GM18868 (cell line): ENCODE measurements around the gene CPE.

ENCODE experiments used
- ATAC-seq: cut with Tn5 transposase; IDR thresholded peaks from one replicate; pipeline ENCODE4 v1.9.1; 2021; ENCODE audit warnings: mild to moderate bottlenecking, moderate library complexity; ENCODE audit not compliant: unreplicated experiment

The CPE gene

DNA sequence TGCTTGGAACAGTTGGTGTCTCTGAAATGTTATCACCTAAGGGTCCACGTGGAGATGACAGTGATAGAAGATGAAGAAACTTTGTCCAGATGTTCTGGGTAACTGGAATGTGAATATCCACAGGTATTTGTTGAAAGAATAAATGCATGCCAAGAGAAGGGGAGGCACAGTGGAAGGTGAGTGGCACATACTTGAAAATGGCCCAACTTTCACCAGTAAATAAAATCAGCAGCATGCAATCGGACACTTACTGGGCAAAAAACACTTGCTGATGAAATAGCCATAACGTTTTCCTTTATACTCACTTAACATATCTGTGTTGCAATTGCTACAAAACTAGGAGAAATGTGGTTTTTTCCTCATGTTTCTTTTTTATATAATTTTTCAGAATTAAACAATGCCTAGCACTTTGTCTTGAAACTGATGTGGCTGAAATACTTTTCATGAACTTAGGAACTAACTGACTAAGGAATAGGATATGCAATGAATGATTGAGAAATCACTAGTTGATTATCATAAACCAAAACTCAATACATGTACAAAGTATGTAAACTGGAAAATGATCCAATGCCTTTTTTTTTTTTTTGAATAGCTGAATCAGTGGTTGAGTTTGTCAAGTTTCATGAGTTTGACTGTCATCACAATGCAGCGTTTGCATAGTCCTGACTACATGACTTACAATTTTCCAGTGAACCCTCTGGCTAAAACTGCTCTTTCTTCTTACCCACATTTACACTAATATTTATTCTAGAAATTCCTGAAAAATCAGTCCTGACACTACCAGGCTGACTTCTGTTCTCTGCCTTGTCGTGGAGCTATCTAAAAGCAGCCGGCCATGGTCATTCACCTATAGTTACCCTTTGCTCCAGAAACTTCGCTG is 127.4 kb downstream of the CPE start:
- no peak for ATAC-seq

DNA sequence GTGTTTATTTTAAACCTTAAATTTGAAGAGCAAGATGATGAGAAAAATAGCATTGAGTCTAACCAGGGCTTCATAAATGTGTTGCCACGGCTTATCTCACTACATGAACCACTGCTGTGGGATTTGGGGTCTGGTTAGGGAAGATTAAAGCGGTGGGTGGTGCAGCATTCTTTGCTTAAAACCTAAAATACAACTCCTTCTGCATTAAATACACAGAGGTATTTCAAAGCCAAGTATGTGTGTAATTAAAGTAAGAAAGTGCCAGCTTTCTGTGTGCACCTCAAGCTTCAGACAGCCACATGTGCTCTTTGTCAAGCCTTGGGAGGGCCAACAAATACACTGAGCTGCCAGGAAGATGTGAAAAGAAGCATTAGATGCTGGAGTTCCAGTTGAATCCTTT is 128.0 kb downstream of the CPE start:
- no peak for ATAC-seq

DNA sequence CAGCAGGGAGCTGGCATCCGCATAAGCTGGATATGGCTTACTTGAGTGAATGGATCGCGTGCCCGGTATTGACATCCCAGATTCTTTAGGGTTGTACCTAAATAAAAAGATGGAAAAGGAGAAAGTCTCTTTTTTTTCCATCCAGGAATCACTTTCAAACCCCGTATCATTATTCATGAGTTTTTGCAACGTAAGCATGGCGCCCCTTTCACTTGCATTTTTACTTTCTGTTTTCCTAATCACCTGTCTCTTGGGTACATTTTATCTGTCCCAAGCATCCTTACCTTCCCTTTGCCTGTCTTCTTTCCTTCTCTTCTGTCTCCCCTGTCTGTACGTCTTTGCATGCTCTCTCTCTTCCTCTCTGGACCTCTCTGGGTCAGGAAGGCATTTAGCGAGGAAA is 128.6 kb downstream of the CPE start:
- no peak for ATAC-seq

GRCh38 chr4:165508372-165509120 is 129.7 kb downstream of the CPE start:
- no peak for ATAC-seq

GRCh38 chr4:165512424-165512823 is 133.6 kb downstream of the CPE start:
- ATAC-seq, result no peak

GRCh38 chr4:165514739-165515138 is 135.9 kb downstream of the CPE start:
- no peak for ATAC-seq

GRCh38 chr4:165515201-165515600 is 136.4 kb downstream of the CPE start:
- ATAC-seq, result no peak

- no peak for ATAC-seq
These were observed 137.5 kb downstream of the CPE start for GRCh38 chr4:165516281-165516833.

- ATAC-seq, result no peak
These were observed 138.4 kb downstream of the CPE start for GRCh38 chr4:165517216-165517615.

DNA sequence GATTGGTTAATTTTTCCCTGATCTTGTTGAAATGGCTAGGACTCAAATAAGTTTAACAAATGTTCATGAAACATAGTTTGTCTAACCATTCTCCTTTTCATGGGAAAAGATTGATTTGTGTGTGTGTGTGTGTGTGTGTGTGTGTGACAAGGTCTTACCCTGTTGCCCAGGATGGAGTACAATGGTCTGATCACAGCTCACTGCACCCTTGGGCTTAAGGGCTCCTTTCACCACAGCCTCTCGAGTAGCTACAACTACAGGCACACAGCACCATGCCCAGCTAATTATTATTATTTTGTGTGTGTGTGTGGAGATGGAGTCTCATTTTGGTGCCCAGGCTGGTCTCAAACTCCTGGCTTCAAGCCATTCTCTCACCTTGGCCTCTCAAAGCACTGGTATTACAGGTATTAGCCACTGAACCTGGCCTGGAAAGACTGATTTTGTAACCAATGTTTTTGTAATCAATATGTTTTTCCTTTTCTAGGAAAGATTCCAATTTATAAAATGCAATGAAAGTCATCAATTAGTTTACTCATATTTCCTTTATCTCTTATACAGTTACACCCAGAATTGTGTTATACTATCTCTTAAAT is 139.3 kb downstream of the CPE start:
- ATAC-seq, result no peak

- ATAC-seq, result no peak
These were observed 139.9 kb downstream of the CPE start for GRCh38 chr4:165518686-165519085.

- ATAC-seq, result no peak
These were observed 140.8 kb downstream of the CPE start for GRCh38 chr4:165519591-165519990.

DNA sequence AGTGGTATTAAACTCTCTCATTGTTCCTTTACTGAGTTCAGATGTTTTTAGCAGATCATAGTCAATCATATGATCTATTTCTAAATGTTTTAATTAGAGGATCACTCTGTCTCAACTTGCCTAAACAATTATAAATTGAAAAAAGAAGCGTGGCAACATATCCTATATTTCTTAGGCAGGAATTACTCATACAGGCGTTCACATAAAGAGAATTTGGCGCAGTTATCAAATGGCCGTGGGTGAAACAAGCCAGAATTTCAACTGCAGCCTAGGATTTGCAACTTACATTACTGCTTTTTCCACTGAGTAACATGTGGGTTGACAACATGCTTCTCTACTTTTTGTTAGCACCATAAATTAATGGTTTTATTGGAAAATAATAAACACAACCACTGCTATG is 141.3 kb downstream of the CPE start:
- no peak for ATAC-seq

GRCh38 chr4:165522050-165522449 is 143.2 kb downstream of the CPE start:
- no peak for ATAC-seq

DNA sequence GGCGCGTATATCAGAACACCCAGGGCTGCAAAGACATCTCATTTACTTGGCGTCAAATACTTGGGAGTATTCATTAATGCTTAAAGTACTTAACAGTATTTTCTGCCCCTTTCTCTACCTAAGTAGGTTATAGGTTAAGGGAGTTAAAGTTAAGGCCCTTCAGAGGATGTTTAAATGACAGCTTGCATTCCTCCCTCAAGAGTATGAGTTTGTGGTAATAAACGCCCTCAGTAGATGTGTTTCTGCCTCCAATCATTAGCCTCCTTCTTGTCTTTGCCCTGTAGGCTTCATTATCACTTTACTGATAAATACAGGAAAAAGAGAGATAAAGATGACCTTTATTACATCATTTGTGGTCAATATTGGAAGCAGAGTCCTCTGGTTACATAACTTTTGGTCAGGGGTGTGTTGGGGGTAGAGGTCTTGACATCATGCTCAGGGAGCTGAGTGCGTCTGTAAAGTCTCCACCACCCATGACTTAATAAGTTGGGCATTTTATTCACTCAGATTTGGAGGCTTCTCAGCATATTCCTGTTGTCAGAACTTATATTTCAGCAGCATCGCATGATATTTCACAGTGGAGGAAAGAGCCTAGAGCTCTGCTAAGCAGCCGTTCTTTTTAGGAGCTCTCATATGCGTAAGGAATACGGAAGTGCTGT is 145.9 kb downstream of the CPE start:
- ATAC-seq, result no peak

GRCh38 chr4:165532976-165533375 is 154.2 kb downstream of the CPE start:
- no peak for ATAC-seq

DNA sequence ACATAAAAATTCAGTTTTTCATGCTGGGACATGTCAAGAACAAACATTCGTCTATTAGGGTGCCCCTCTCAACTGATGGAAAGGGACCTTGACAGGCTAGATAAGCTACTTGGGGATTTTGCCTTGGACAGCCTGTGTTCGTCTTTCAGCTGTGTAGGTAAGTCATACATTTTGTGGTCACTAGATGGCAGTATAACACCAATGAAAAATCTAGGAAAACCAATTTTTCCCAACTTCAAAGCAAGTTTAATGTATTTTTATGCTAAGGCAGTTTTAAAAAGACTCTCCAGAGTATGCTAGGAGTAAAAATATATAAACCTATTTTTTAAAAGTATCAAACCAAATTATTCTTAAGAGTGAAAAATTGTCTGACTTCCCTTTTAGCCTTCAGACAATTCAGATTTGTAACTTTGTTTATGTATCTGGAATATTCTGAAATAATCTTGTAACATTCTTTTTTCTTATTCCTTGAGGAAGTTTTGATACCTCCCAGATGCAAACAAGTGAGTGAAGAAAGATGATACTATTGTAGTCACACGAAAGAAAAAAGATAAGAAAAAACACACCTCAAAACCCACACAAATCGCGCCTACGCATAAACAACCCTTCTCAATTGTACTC is 158.3 kb downstream of the CPE start:
- ATAC-seq, result peak; percentile 74

GRCh38 chr4:165539801-165540200 is 161.0 kb downstream of the CPE start:
- ATAC-seq, result no peak

DNA sequence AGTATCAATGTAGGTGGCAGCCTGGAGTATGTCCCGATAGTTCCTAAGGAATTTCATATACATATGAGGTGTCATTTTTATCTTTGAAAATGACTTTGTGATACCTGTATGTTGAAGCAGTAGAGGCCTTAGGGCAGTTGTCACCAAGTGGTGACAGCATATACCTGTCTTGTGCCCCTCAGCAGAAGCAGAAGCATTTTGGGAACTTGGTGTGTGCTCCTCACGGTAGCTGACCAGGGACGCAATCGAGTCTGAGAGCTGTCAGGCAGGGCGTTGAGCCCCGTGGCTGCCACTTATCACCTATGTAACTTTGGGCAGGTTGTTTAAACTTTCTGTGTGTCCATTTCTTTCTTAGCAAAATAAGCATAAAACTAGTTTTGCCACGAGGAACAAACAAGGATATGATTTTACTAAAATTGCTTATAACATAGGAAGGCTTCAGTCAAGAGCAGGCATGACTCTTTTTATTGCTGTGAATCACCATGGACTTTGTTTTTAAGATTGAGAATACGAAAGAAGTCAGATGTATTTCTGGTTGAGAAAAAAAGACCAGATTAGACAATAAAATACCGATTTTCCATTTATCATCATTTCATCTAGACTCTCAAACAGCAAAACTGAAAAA is 161.5 kb downstream of the CPE start:
- no peak for ATAC-seq

DNA sequence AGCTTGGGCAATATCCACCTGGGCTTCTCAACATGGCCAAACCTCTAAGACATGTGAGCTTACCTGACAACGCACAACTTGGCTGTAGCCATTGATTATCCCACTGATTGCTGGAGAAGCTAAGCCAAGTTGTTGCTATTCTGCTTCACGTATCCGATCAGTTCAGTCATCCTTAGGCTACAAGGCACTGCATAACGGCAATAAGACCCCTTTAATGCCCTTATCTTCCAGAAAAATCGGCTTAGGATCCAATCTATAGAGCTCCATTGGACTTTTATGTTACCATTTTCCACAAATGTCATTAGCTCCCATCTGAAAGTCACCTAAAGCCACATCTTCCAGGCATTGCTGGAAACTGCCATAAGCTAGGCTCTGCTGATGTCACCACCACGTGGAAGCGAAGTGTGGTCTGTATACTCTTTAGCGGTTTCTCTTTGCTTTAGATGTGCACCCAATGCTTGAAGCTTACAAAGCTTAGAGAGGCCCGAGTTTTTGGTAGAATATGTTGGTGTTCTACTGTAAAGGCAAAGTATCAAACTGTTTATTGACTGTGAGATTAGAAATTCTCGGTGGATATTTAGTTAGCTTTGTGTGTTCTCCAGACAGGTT is 163.1 kb downstream of the CPE start:
- no peak for ATAC-seq
